Lower leg skin (tissue), 4 donors: Measurements from ENCODE around the gene QRICH2. TPM values are rescaled to one million over a fixed set of nuclear protein-coding genes. Genes with fewer than 3 reads are reported as not detected.

Experiments
- DNase-seq, 2 donors: peaks; one replicate each; pipeline ENCODE4 v3.0.0-alpha.2; 2019; ENCODE audit warnings: low spot score in 2 of 2
- H3K4me3 ChIP-seq: fragments of 200-600 bp; sonication (generic); 2 replicates; pipeline ENCODE4 v1.5.1; 2017; ENCODE audit warnings: mild to moderate bottlenecking, low read depth; ENCODE audit not compliant: poor library complexity, severe bottlenecking
- POLR2A ChIP-seq, 2 donors: fragments of 450-650 bp; IDR thresholded peaks; one replicate each; pipeline ENCODE4 v1.6.1; 2016 to 2017; ENCODE audit warnings: antibody characterized with exemption in 2 of 2, mild to moderate bottlenecking in 1 of 2, moderate library complexity in 1 of 2
- WGBS, 2 donors: methylation state at CpG; one replicate each; pipeline ENCODE4 v1.1.5; 2018; 5-methylcytosine and 5-hydroxymethylcytosine counted together
- intact Hi-C: fragments of 100-400 bp; cut with DNase I; formaldehyde crosslinking; loops from one replicate; pipeline ENCODE4 v1.15.0; 2023; ENCODE audit warnings: low total_unique reads
- total RNA-seq, 4 donors: library from RNA; depleted of rRNA; stranded (reverse); fragments of >200 nt; gene quantifications; one replicate each; pipeline ENCODE4 v1.1.0, GENCODE V29; 2016
- TF ChIP-seq, protein P1 (sequence below), 3 donors: fragments of 450-650 bp; IDR thresholded peaks; one replicate each; pipeline ENCODE4 v1.5.1; 2016; ENCODE audit warnings: antibody characterized with exemption in 3 of 3, mild to moderate bottlenecking in 3 of 3, moderate library complexity in 2 of 3

Gene QRICH2
- total RNA-seq, 4 donors from 2014 or later = 0.88 to 3.3 (median 1.8) TPM

DNA sequence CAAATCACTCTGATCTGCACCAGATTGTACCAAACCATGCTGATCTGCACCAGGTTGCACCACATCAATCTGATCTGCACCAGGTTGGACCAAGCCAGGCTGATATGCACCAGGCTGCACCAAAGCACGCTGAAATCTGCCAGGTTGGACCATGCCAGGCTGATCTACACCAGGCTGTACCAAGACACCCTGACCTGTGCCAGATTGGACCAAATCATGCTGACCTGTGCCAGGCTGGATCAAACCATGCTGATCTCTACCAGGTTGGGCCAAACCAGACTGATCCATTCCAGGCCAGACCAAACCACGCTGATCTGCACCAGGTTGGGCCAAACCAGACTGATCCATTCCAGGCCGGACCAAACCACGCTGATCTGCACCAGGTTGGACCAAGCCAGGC lies 15.5 kb downstream of the QRICH2 start:
- H3K4me3 ChIP-seq = no peak overlapping the region
- WGBS, 2 donors = 89 to 100% methylated on average over 1 to 3 of the region's 4 CpGs
- no peak for TF ChIP-seq POLR2A (IDR thresholded peaks at IDR 0.05)
- TF ChIP-seq, protein P1, sequence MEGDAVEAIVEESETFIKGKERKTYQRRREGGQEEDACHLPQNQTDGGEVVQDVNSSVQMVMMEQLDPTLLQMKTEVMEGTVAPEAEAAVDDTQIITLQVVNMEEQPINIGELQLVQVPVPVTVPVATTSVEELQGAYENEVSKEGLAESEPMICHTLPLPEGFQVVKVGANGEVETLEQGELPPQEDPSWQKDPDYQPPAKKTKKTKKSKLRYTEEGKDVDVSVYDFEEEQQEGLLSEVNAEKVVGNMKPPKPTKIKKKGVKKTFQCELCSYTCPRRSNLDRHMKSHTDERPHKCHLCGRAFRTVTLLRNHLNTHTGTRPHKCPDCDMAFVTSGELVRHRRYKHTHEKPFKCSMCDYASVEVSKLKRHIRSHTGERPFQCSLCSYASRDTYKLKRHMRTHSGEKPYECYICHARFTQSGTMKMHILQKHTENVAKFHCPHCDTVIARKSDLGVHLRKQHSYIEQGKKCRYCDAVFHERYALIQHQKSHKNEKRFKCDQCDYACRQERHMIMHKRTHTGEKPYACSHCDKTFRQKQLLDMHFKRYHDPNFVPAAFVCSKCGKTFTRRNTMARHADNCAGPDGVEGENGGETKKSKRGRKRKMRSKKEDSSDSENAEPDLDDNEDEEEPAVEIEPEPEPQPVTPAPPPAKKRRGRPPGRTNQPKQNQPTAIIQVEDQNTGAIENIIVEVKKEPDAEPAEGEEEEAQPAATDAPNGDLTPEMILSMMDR (IDR thresholded peaks at IDR 0.05) = no peak
- no peak for DNase-seq
- intact Hi-C loops = no loop called here

DNA sequence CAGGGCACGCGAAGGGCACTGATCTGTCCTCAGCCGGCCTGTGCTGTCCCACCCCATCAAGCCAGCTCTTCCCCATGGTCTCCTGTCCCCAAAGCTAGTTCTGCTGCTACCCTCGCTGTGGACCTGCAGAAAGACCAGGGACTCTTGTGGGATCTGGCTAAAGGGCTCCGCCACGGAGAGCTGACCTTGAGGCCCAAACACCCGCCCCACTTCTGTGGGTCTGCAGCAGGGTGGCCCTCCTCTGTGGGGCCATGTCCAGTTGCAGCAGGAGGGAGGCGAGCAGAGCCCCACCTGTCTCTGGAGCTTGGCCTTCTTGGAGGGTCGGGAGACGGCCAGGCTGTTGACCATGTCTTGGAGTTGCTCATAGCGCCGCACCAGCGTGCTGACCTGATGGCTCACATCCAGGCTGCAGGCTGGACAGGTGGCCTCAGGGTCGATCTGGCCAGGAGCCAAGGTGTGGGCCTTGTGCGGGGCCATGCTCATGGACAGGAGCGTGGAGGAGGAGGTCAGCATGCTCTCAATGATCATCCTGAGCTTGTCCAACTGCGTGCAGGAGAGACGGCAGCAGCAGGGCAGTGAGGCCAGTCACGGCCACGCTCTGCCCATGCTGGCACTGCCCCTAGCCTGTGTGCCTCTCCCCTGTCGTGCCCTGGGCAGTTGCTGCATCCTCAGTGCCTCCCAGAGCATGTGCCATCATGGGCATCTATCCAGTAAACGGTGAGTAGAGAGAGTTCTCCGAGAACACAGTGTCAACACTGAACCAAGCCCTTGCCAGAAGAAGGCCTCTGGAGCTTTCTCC lies 26.3 kb downstream of the QRICH2 start:
- intact Hi-C loops = loop anchor here (5.0 kb wide), 1 partner anchor 159 kb away; no protein-coding TSS in a partner anchor
- no peak overlapping the region for H3K4me3 ChIP-seq
- TF ChIP-seq, protein P1 (IDR thresholded peaks at IDR 0.05) = no peak
- TF ChIP-seq POLR2A (IDR thresholded peaks at IDR 0.05) = no peak
- 79 to 90% methylated on average over 14 to 16 of the region's 23 CpGs for WGBS, 2 donors
- DNase-seq = no peak

DNA sequence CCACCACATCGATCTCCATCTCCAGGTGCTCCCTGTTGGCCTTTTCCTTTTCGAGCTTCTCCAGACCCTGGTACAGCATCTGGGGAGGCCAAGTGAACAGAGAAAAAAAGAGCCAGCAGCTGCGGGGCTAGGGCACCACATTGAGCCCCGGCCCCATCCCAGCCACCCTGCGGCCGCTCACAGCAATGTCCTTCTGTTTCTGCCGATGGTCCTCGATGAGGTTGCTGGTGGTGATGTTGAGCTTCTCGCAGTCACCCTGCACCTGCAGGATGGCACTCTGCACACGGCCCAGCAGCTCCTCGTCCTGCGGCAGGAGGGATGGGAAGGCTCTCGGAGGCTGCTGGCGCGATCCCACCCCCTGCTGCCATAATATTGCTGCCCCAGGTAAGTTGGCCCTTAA lies 27.4 kb downstream of the QRICH2 start:
- WGBS, 2 donors = 92 to 97% methylated on average over 15 of the region's 15 CpGs
- TF ChIP-seq POLR2A (IDR thresholded peaks at IDR 0.05) = no peak
- TF ChIP-seq, protein P1 (IDR thresholded peaks at IDR 0.05) = no peak
- no peak for DNase-seq
- H3K4me3 ChIP-seq = no peak overlapping the region
- intact Hi-C loops = loop anchor here (5.0 kb wide), 1 partner anchor 158 kb away; no protein-coding TSS in a partner anchor

DNA sequence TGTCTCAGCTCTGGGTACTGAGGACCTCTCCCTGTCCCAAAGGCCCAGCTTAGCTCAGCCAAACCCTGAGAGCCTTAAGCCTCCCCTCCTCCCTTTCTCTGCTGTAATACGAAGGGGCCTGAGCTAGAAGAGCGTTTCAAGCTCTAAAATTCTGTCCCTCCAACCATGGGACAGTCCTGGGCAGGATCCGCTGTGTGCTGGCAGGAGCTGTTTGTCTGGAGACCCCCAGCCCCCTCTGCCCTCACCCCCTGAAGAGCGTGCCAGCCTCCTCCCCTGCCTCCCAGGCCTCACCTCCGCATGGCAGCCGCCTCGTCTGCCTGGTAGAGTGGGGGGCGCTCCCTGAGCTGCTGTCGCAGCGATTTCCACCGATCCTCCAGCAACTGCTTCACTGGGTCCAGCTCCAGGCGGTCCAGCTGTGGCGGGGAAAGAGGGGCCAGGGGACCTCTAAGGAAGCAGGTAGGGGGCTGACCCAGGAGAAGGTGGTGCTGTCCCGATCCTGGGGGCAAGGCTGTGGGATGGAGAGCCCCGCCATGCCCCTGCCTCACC lies 28.3 kb downstream of the QRICH2 start:
- intact Hi-C loops = loop anchor here (5.0 kb wide), 1 partner anchor 158 kb away; no protein-coding TSS in a partner anchor
- no peak for DNase-seq
- TF ChIP-seq, protein P1 (IDR thresholded peaks at IDR 0.05) = no peak
- no peak for TF ChIP-seq POLR2A (IDR thresholded peaks at IDR 0.05)
- no peak overlapping the region for H3K4me3 ChIP-seq
- 83 to 85% methylated on average over 13 of the region's 15 CpGs for WGBS, 2 donors

DNA sequence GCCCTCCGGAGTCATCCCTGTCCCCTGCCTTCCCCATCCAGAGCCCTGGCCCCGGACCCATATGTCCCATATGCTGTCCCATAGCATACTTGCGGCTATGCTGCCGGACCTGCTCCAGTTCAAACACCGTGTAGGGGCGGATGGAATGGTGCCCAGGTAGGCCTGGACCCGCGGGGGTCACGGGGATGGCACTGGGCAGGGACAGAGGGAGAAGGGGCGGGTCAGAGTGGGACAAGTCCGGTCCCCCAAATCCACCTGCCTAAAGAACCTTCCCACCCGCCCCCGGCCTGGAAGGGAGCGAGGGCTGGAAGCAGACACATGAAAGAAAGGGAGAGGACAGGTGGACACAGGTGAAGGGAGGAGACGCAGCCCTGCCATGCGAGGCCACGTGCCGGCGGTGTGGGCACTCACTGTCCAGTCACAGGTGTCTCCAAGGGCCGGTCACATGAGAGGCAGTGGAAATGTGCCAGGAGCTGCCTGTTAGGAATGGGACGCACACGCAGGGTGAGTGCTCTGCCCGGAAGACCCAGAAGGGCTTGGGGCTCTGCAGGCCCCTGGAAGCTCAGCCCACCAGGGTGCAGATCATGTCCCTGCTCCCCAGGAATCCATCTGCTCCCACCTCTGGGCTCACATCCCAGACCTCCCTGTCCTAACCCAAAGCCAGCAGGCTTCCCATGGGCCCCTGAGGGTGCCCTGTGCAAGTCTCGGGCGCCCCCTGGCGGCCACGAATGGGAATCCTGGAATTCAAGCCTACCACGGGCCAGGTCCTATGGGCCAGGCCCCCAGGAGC lies 28.9 kb downstream of the QRICH2 start:
- 63 to 71% methylated on average over 26 to 28 of the region's 28 CpGs for WGBS, 2 donors
- no peak for TF ChIP-seq POLR2A (IDR thresholded peaks at IDR 0.05)
- TF ChIP-seq, protein P1 (IDR thresholded peaks at IDR 0.05) = peak in 1 of 3 donors; percentile 74
- DNase-seq = peak; percentile 79 to 98
- no peak overlapping the region for H3K4me3 ChIP-seq
- intact Hi-C loops = no loop called here
